GM12874 (cell line): ENCODE data around the gene SRRM3.

ENCODE experiments used
- TF ChIP-seq, protein P1 (sequence below): IDR thresholded peaks from 2 replicates; pipeline ENCODE4 v1.5.1; 2011; ENCODE audit warnings: low read depth, mild to moderate bottlenecking, control low read depth, low read length, moderate library complexity; ENCODE audit not compliant: insufficient read depth

SRRM3 gene

GRCh38 chr7:76193466-76193865 is 8.2 kb upstream of the SRRM3 start:
- TF ChIP-seq, protein P1, sequence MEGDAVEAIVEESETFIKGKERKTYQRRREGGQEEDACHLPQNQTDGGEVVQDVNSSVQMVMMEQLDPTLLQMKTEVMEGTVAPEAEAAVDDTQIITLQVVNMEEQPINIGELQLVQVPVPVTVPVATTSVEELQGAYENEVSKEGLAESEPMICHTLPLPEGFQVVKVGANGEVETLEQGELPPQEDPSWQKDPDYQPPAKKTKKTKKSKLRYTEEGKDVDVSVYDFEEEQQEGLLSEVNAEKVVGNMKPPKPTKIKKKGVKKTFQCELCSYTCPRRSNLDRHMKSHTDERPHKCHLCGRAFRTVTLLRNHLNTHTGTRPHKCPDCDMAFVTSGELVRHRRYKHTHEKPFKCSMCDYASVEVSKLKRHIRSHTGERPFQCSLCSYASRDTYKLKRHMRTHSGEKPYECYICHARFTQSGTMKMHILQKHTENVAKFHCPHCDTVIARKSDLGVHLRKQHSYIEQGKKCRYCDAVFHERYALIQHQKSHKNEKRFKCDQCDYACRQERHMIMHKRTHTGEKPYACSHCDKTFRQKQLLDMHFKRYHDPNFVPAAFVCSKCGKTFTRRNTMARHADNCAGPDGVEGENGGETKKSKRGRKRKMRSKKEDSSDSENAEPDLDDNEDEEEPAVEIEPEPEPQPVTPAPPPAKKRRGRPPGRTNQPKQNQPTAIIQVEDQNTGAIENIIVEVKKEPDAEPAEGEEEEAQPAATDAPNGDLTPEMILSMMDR, result no peak

DNA sequence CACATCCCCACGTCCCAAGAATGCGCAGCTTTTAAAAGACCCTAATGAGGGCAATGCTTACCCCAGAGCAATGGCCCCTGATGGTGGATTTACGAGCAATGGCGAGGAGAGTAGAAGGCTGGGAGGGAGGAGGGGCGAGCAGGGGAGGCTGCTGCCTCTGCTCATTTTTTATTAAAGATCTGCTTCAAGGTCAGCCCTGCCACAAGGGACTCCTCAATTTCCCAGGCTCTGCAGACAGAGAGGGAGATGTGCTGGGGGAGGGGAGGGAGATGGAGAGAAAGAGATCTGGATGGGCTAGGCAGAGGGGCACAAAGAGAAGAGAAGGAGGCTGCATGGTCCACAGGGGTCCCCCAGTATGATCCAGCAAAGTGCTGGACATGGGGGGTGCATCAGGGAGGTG is 7.8 kb upstream of the SRRM3 start:
- TF ChIP-seq, protein P1, result no peak

- TF ChIP-seq, protein P1, result no peak
Measured at GRCh38 chr7:76196786-76197185, 4.9 kb upstream of the SRRM3 start.

- TF ChIP-seq, protein P1, result no peak
Measured at GRCh38 chr7:76198202-76198601, 3.5 kb upstream of the SRRM3 start.

- TF ChIP-seq, protein P1, result no peak
Measured at GRCh38 chr7:76202666-76203030, 952 bp downstream of the SRRM3 start.

DNA sequence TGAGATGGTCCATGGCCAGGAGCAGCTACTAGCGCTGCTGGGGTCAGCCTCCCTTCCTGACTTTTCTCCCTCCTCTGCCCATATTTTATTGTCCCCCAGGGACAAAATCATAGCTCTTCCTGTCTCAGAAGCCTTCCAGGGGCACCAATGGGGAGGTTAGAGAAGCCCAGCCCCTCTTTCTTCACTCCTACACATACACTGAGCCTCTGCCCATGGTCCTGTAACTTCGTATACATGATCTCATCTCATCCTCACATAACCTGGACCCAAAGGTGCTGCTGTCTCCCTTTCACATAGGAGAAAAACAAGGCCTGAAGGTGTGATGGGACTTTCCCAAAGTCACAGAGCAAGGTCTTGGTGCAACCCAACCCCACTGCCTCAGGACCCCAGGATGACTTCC is 2.5 kb downstream of the SRRM3 start:
- TF ChIP-seq, protein P1, result no peak

DNA sequence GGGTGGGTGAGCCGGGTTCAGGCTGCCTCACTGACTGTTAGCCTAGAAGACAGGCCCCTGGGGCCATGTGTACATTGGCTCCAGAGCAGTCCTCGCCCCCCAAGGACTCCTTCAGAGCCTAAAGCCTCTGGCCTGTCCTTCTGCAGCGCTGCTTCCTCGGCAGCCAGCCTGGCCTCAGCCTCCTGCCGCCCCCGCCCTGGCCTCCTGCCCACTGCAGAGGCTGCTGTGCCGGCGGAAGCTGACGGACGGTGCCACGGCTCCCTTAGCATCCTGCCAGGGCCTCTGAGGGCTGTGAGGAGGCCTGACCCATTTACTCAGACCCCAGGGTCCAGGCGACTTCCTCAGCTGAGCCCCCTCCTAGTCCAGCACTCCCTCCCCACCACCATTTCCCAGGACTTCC is 4.9 kb downstream of the SRRM3 start:
- TF ChIP-seq, protein P1, result no peak

DNA sequence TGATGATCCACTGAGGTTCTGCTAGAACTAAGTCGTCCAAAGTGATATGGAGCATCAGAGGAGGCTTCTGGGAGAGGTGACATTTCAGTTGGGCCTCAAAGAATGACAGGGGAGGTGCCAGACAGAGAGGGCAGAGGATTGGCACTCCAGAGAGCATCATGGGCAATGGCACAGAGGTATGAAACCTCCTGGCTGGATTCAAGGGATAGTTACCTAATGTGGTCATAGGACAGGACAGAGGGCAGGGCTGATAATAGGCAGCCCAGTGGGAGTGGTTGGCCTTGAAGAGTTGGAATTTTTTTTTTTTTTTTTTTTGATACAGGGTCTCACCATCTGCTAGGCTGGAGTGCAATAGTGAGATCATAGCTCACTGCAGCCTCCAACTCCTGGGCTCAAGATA is 7.6 kb downstream of the SRRM3 start:
- TF ChIP-seq, protein P1, result no peak
